Measurements from ENCODE around the gene PDE6H. TPM values are rescaled to one million over a fixed set of nuclear protein-coding genes. Genes with fewer than 3 reads are reported as not detected.

PDE6H gene
- total and polyA plus RNA-seq, 2 donors from 2014 or later = not detected

- intact Hi-C loops (cut with DNase I) = no loop called here
- no peak for TF ChIP-seq CTCF (IDR thresholded peaks at IDR 0.05; ENCODE audit: borderline replicate concordance, extremely low read depth, insufficient read depth)
- H3K27ac ChIP-seq (ENCODE audit: low read depth in 2 of 2, low read length in 2 of 2) = no peak overlapping the region
- H3K27me3 ChIP-seq (ENCODE audit: control insufficient read depth, insufficient read depth, low read length) = no peaks in the 10 kb centered on the region
- H3K4me1 ChIP-seq (ENCODE audit: control insufficient read depth in 2 of 3, insufficient read depth in 2 of 3, low read depth in 1 of 3, low read length in 3 of 3) = peaks cover 0 to 5% (median 0%) of the 10 kb centered on the region in 3 donors
- FAIRE-seq (no peak), DNase-seq (peak; percentile 28 to 70 (median 50))
- no peak overlapping the region for H3K4me3 ChIP-seq (ENCODE audit: low read length in 3 of 3)
- H3K36me3 ChIP-seq (ENCODE audit: control insufficient read depth in 2 of 3, insufficient read depth in 3 of 3, low read length in 3 of 3) = no peaks in the 10 kb centered on the region
- H3K9ac ChIP-seq (ENCODE audit: low read length in 3 of 3) = no peak overlapping the region
- H3K9me3 ChIP-seq (ENCODE audit: control insufficient read depth in 2 of 3, insufficient read depth in 1 of 3, low read length in 3 of 3) = no peaks in the 10 kb centered on the region
Measured at GRCh38 chr12:15001733-15002382, 29.0 kb downstream of the PDE6H start.

- DNase-seq (no peak), FAIRE-seq (no peak)
- Histone ChIP-seq H3K9me3 (ENCODE audit: control insufficient read depth in 2 of 3, insufficient read depth in 1 of 3, low read length in 3 of 3) (no peaks in the 10 kb centered on the region), H3K4me1 (ENCODE audit: control insufficient read depth in 2 of 3, insufficient read depth in 2 of 3, low read depth in 1 of 3, low read length in 3 of 3) (peaks cover 0 to 5% (median 0%) of the 10 kb centered on the region in 3 donors), H3K4me3 (ENCODE audit: low read length in 3 of 3) (no peak overlapping the region), H3K27me3 (ENCODE audit: control insufficient read depth, insufficient read depth, low read length) (no peaks in the 10 kb centered on the region), H3K36me3 (ENCODE audit: control insufficient read depth in 2 of 3, insufficient read depth in 3 of 3, low read length in 3 of 3) (no peaks in the 10 kb centered on the region), H3K27ac (ENCODE audit: low read depth in 2 of 2, low read length in 2 of 2) (no peak overlapping the region), H3K9ac (ENCODE audit: low read length in 3 of 3) (no peak overlapping the region)
- intact Hi-C loops (cut with DNase I) = no loop called here
- no peak for TF ChIP-seq CTCF (IDR thresholded peaks at IDR 0.05; ENCODE audit: borderline replicate concordance, extremely low read depth, insufficient read depth)
Measured at GRCh38 chr12:15004421-15004820, 31.6 kb downstream of the PDE6H start.

- Histone ChIP-seq H3K4me3 (ENCODE audit: low read length in 3 of 3) (no peak overlapping the region), H3K9ac (ENCODE audit: low read length in 3 of 3) (no peak overlapping the region), H3K9me3 (ENCODE audit: control insufficient read depth in 2 of 3, insufficient read depth in 1 of 3, low read length in 3 of 3) (no peaks in the 10 kb centered on the region), H3K36me3 (ENCODE audit: control insufficient read depth in 2 of 3, insufficient read depth in 3 of 3, low read length in 3 of 3) (no peaks in the 10 kb centered on the region), H3K27me3 (ENCODE audit: control insufficient read depth, insufficient read depth, low read length) (no peaks in the 10 kb centered on the region), H3K4me1 (ENCODE audit: control insufficient read depth in 2 of 3, insufficient read depth in 2 of 3, low read depth in 1 of 3, low read length in 3 of 3) (peaks cover 0 to 2% (median 0%) of the 10 kb centered on the region in 3 donors), H3K27ac (ENCODE audit: low read depth in 2 of 2, low read length in 2 of 2) (no peak overlapping the region)
- DNase-seq = peak in 1 of 5 donors; percentile 44
- TF ChIP-seq CTCF (IDR thresholded peaks at IDR 0.05; ENCODE audit: borderline replicate concordance, extremely low read depth, insufficient read depth) = no peak
- no peak for FAIRE-seq
- intact Hi-C loops (cut with DNase I) = no loop called here
Measured at GRCh38 chr12:15005064-15005463, 32.2 kb downstream of the PDE6H start.

- FAIRE-seq (no peak), DNase-seq (peak in 1 of 5 donors; percentile 37)
- H3K36me3 ChIP-seq (ENCODE audit: control insufficient read depth in 2 of 3, insufficient read depth in 3 of 3, low read length in 3 of 3) = no peaks in the 10 kb centered on the region
- no peak overlapping the region for H3K4me3 ChIP-seq (ENCODE audit: low read length in 3 of 3)
- H3K27me3 ChIP-seq (ENCODE audit: control insufficient read depth, insufficient read depth, low read length) = no peaks in the 10 kb centered on the region
- no peak overlapping the region for H3K9ac ChIP-seq (ENCODE audit: low read length in 3 of 3)
- no peaks in the 10 kb centered on the region for H3K9me3 ChIP-seq (ENCODE audit: control insufficient read depth in 2 of 3, insufficient read depth in 1 of 3, low read length in 3 of 3)
- intact Hi-C loops (cut with DNase I) = no loop called here
- H3K4me1 ChIP-seq (ENCODE audit: control insufficient read depth in 2 of 3, insufficient read depth in 2 of 3, low read depth in 1 of 3, low read length in 3 of 3) = no peaks in the 10 kb centered on the region
- no peak for TF ChIP-seq CTCF (IDR thresholded peaks at IDR 0.05; ENCODE audit: borderline replicate concordance, extremely low read depth, insufficient read depth)
- H3K27ac ChIP-seq (ENCODE audit: low read depth in 2 of 2, low read length in 2 of 2) = no peak overlapping the region
Measured at GRCh38 chr12:15007551-15007950, 34.7 kb downstream of the PDE6H start.

Measured in kidney (tissue), 14 donors.